ENCODE data around the gene DCC.

GRCh38 chr18:52394602-52395001 is 54.6 kb downstream of the DCC start:
- TF ChIP-seq EZH2 (IDR thresholded peaks at IDR 0.05) (no peak), POLR2AphosphoS5 (IDR thresholded peaks at IDR 0.05; ENCODE audit: borderline replicate concordance, low read depth, low read length) (no peak)

Data from SK-N-MC (cell line).